Calu3 (cell line): ENCODE measurements around the gene JMJD6. TPM values are rescaled to one million over a fixed set of nuclear protein-coding genes. Genes with fewer than 3 reads are reported as not detected.
A peak's percentile ranks its signal among the peaks of the same experiment; 100 is the strongest.

Experiments used
- BruUV-seq: library from RNA; stranded (reverse); fragments of 400-500 nt; replicated peaks from 2 replicates; lab custom pipeline; 2021; lab: Mats Ljungman, UMichigan
- CTCF ChIA-PET: fragments of 300-600 bp; sonication (Branson Sonifier 250); formaldehyde crosslinking; loops from one replicate; lab custom pipeline; 2022; ENCODE audit warnings: antibody characterized with exemption; lab: Charles Lee
- DNase-seq: peaks from one replicate; pipeline ENCODE4 v3.0.0; 2022
- H3K27ac Mint-ChIP-seq: one replicate; pipeline ENCODE4 v1.8.0; 2022; ENCODE audit warnings: mixed read lengths; ENCODE audit not compliant: unreplicated experiment
- H3K27me3 Mint-ChIP-seq: one replicate; pipeline ENCODE4 v1.8.0; 2022; ENCODE audit warnings: mixed read lengths; ENCODE audit not compliant: unreplicated experiment
- H3K36me3 Mint-ChIP-seq: one replicate; pipeline ENCODE4 v1.8.0; 2022; ENCODE audit warnings: mild to moderate bottlenecking, moderate library complexity, mixed read lengths; ENCODE audit not compliant: insufficient read depth, unreplicated experiment
- H3K4me1 Mint-ChIP-seq: one replicate; pipeline ENCODE4 v1.8.0; 2022; ENCODE audit warnings: mild to moderate bottlenecking, low read depth, mixed read lengths; ENCODE audit not compliant: unreplicated experiment
- H3K4me3 Mint-ChIP-seq: one replicate; pipeline ENCODE4 v1.8.0; 2022; ENCODE audit warnings: mild to moderate bottlenecking, low read depth, moderate library complexity, mixed read lengths; ENCODE audit not compliant: unreplicated experiment
- H3K9me3 Mint-ChIP-seq: one replicate; pipeline ENCODE4 v1.8.0; 2022; ENCODE audit warnings: low read depth, mixed read lengths; ENCODE audit not compliant: unreplicated experiment
- intact Hi-C: fragments of 100-400 bp; cut with micrococcal nuclease; formaldehyde crosslinking; loops from one replicate; pipeline ENCODE4 v1.10.0; 2022; ENCODE audit not compliant: unreplicated experiment
- total RNA-seq: library from RNA; stranded (reverse); gene quantifications from 2 replicates; pipeline ENCODE4 v1.2.3, GENCODE V29; 2022
- TF ChIP-seq, protein P1 (sequence below): fragments of 200-600 bp; IDR thresholded peaks from one replicate; pipeline ENCODE4 v1.8.0; 2022; ENCODE audit warnings: antibody characterized with exemption; ENCODE audit not compliant: unreplicated experiment

The JMJD6 gene
- total RNA-seq, 1 experiment from 2014 or later = 62.1 TPM

DNA sequence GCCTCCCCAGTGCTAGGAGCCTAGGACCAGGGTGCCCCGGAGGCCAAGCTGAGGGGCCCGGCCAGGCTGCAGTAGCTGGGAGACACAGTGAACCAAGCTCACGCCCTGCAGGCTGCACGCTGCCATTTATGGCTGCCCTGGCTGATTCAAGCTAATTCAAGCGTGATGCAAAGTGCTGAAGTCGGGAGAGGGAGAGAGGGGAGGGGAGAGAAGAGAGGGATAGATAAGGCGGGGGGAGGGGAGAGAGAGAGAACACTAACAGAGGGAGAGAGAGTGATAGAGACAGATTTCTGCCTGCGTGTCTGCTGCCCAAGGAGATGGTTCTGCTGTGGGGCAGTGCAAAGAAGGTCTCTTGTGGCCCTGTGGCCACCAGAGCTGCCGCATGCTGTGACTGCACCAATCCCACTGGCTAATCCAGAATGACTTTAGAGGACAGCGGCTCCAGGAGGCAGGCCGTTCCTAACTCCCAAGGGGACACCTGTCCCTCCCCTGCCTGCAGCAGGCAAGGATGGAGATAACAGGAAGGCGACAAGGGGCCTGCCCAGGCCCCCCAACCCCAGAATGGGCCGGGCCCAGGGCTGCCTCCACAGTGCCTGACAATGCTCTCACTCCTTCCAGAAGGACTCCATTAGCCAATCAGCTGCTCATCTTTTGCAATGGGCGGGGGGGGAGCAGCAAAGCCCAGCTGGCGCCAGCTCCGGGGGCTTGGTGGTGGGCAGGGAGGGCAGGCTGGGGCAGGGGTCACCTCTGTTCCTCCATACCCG is 28.5 kb downstream of the JMJD6 start:
- BruUV-seq = no TSS peak
- TF ChIP-seq, protein P1, sequence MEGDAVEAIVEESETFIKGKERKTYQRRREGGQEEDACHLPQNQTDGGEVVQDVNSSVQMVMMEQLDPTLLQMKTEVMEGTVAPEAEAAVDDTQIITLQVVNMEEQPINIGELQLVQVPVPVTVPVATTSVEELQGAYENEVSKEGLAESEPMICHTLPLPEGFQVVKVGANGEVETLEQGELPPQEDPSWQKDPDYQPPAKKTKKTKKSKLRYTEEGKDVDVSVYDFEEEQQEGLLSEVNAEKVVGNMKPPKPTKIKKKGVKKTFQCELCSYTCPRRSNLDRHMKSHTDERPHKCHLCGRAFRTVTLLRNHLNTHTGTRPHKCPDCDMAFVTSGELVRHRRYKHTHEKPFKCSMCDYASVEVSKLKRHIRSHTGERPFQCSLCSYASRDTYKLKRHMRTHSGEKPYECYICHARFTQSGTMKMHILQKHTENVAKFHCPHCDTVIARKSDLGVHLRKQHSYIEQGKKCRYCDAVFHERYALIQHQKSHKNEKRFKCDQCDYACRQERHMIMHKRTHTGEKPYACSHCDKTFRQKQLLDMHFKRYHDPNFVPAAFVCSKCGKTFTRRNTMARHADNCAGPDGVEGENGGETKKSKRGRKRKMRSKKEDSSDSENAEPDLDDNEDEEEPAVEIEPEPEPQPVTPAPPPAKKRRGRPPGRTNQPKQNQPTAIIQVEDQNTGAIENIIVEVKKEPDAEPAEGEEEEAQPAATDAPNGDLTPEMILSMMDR = no peak
- Mint-ChIP-seq H3K9me3 (no peaks in the 10 kb centered on the region), H3K4me3 (no peak overlapping the region), H3K27me3 (peaks cover 20% of the 10 kb centered on the region), H3K4me1 (peaks cover 9% of the 10 kb centered on the region), H3K36me3 (peaks cover 7% of the 10 kb centered on the region), H3K27ac (no peak overlapping the region)
- intact Hi-C loops = no loop called here
- CTCF ChIA-PET = no interaction called here
- no peak for DNase-seq

DNA sequence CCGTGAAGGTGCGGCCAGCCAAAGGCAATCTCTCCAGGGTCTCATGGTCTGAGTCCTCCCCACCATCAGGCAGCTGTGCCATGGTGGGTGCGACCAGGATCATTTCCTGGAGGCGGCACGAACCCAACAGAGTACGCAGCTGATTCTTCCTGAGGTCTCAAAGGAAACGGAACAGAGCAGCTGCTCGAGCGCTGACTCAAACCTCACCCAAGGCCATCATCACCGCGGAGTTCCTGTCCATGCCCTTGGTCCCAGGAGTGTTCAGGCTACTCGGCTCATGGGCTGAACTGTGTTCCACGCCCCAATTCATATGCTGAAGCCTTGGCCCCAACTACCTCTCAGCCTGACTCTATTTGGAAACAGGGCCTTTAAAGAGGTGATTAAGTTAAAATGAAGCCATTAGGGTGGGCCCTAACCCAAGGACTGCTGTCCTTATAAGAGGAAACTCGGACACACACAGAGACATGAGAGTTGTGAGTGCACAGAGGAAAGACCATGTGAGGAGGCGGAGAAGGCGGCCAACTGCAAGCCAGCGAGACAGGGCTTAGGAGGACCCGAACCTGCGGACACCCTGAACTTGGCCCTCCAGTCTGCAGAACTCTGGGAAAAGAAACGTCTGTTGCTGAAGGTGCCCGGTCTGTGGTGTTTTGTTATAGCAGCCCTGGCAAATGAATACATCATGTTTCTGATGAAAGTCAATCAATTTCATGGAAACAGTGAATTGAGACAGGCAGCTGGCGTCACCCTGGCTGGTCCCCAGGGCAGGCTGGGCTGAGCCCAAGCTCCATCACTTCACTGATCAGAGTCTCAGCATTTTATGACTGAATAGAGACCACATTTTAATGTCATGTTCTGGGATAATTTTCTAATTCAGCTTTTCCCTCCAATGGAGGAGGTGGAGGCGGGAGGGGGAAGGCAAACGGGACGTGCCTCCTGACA is 29.4 kb downstream of the JMJD6 start:
- BruUV-seq = no TSS peak
- Mint-ChIP-seq H3K4me3 (no peak overlapping the region), H3K27ac (no peak overlapping the region), H3K4me1 (peaks cover 9% of the 10 kb centered on the region), H3K27me3 (peaks cover 20% of the 10 kb centered on the region), H3K9me3 (no peaks in the 10 kb centered on the region), H3K36me3 (peaks cover 7% of the 10 kb centered on the region)
- TF ChIP-seq, protein P1 = no peak
- DNase-seq = no peak
- CTCF ChIA-PET = interaction anchor here (1.4 kb wide), 1 partner anchor 15 kb away, joined by 5 read pairs; no protein-coding TSS in a partner anchor
- intact Hi-C loops = no loop called here

DNA sequence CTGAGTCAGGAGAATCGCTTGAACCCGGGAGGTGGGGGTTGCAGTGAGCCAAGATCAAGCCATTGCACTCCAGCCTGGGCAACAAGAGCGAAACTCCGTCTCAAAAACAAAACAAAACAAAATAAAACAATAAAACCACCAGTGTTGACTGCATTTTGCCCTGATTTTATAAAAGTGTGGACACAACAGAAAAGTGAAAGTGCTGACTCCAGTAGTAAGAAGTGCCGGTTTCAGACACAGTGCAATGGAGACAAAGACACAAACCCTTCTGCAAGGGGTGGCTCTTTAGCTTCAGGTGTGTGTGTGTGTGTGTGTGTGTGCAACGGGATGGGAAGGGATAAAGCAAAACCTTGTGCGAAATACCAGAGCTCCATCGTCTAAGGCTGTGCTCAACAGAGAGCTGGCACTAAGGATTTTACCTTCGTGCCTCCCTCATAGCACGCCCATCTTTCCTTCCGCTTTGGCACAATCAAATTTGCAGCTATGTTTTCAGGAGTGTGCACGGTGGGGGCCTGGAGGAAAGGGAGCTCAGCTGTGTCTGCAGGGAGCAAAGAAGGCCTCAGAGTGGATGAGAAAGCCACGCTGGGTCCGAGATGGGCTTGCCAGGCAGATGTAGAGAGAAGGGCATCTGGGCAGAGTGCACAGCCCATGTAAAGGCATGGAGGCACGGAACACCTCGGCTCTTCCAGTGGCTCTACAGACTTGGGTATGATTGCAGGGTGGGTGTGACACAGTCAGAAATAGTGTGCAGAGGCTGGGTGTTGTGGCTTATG is 31.2 kb downstream of the JMJD6 start:
- no TSS peak for BruUV-seq
- CTCF ChIA-PET = interaction anchor here (0.6 to 1.7 kb wide), 2 partner anchors 13 to 77 kb away, joined by 4 read pairs; no protein-coding TSS in a partner anchor
- Mint-ChIP-seq H3K4me3 (peak overlapping the region; percentile 67), H3K36me3 (peaks cover 7% of the 10 kb centered on the region), H3K27me3 (peaks cover 20% of the 10 kb centered on the region), H3K9me3 (no peaks in the 10 kb centered on the region), H3K4me1 (peaks cover 9% of the 10 kb centered on the region), H3K27ac (no peak overlapping the region)
- intact Hi-C loops = no loop called here
- DNase-seq = no peak
- TF ChIP-seq, protein P1 = no peak
